Spleen (tissue), 7 donors: ENCODE measurements around the gene ATP5PO.

ENCODE experiments used
- CTCF ChIP-seq, 11 experiments: fragments of 200-600 bp in 7 of 11; fragments of 450-650 bp in 4 of 11; sonication (generic) in 4 of 11; IDR thresholded peaks in 8 of 11; conservative IDR thresholded peaks in 3 of 11; 1 replicate in 7 of 11; 2 replicates in 4 of 11; pipeline versions ENCODE4 v1.4.0 to v1.8.0; 2016 to 2021; ENCODE audit warnings: antibody characterized with exemption in 11 of 11, inconsistent platforms in 4 of 11, mild to moderate bottlenecking in 1 of 11
- POLR2A ChIP-seq, 3 donors: fragments of 450-650 bp; IDR thresholded peaks; one replicate each; pipeline ENCODE4 v1.5.1; 2017; ENCODE audit warnings: antibody characterized with exemption in 3 of 3, mild to moderate bottlenecking in 1 of 3
- POLR2AphosphoS5 ChIP-seq, 3 donors: sonication (generic); formaldehyde crosslinking; IDR thresholded peaks; one replicate each; pipeline ENCODE4 v1.5.1; 2017; ENCODE audit warnings: antibody characterized with exemption in 3 of 3
- donor health status: DM: no; HTN: no; CAD: no; lungs with moderate emphysema.
- donor health status: DM: no; HTN: no; CAD: no.
- donor health status: DM: no; HTN: no; CAD: no.

- no peak for TF ChIP-seq CTCF (IDR thresholded peaks at IDR 0.05 in 8 of 11, conservative IDR thresholded peaks at IDR 0.05 in 3 of 11)
- no peak for TF ChIP-seq POLR2A (IDR thresholded peaks at IDR 0.05)
- no peak for TF ChIP-seq POLR2AphosphoS5 (IDR thresholded peaks at IDR 0.05)
Measured at GRCh38 chr21:33883118-33883517, 32.5 kb downstream of the ATP5PO start.
